HUES48 (cell line): ENCODE data around the gene RAB5B.

Experiments used
- H3K27ac ChIP-seq: one replicate; pipeline ENCODE4 v1.7.0; 2013; ENCODE audit warnings: low read depth, low read length, inconsistent platforms
- H3K27me3 ChIP-seq: 2 replicates; pipeline ENCODE4 v1.6.1; 2013; ENCODE audit warnings: mild to moderate bottlenecking, low read length; ENCODE audit not compliant: control insufficient read depth, insufficient read depth
- H3K36me3 ChIP-seq: 2 replicates; pipeline ENCODE4 v1.6.1; 2013; ENCODE audit warnings: low read length; ENCODE audit not compliant: control insufficient read depth, insufficient read depth
- H3K4me1 ChIP-seq: 2 replicates; pipeline ENCODE4 v1.6.1; 2013; ENCODE audit warnings: mild to moderate bottlenecking, low read length; ENCODE audit not compliant: control insufficient read depth, insufficient read depth
- H3K4me3 ChIP-seq: 2 replicates; pipeline ENCODE4 v1.5.1; 2013; ENCODE audit warnings: mild to moderate bottlenecking, low read depth, low read length
- H3K9ac ChIP-seq: 2 replicates; pipeline ENCODE4 v1.6.1; 2013; ENCODE audit warnings: mild to moderate bottlenecking, low read depth, low read length, moderate library complexity
- H3K9me3 ChIP-seq: 2 replicates; pipeline ENCODE4 v1.6.1; 2013; ENCODE audit warnings: low read length; ENCODE audit not compliant: control insufficient read depth, insufficient read depth

The RAB5B gene

DNA sequence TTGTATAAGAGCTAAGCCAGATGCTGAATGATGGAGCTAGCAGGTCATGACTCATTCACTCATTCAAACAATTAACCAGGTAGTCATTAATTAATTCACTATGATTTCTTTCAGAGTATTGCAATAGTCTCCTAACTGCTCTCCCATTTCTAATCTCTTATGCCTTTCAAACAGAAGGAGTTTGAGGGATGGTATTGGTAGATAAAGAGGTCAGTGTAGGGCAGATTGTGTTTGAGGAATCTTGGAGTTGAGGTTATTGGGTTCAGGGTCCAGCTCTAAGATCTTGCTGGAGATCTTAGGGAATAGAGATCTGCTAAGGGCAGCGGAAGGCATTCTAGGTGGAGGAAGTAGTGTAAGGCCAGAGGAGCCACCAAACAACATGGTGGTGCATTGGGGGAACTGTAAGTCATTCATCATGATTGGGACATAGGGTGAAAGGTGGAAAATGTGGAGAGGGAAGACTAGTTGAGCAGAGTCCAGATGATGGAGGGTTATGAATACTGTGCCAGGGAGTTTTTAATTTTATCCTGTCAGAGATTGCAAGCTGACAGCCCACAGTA lies 31.2 kb upstream of the RAB5B start:
- no peak overlapping the region for H3K4me3 ChIP-seq
- H3K27ac ChIP-seq = no peak overlapping the region
- no peaks in the 10 kb centered on the region for H3K27me3 ChIP-seq
- no peak overlapping the region for H3K9ac ChIP-seq
- H3K36me3 ChIP-seq = no peaks in the 10 kb centered on the region
- no peaks in the 10 kb centered on the region for H3K9me3 ChIP-seq
- H3K4me1 ChIP-seq = peaks cover 3% of the 10 kb centered on the region; the same call in 1 of the 2 replicates

DNA sequence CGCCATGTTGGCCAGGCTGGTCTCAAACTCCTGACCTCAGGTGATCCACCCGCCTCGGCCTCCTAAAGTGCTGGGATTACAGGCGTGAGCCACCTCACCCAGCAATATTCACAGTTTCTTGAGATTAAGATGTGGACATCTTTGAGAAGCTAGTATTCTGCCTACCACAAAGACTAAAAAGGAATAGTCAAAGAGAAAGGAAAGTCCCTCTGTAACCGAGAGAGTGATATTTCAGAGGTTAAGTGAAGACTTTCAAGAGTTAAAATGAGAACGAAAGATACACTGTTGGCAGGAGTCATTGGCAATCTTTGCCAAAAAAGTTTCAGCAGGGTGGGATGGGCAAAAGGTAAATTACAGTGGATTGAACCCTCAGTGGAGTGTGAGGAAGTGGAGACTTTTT lies 27.3 kb upstream of the RAB5B start:
- Histone ChIP-seq H3K9ac (no peak overlapping the region), H3K36me3 (no peaks in the 10 kb centered on the region), H3K4me3 (no peak overlapping the region)

DNA sequence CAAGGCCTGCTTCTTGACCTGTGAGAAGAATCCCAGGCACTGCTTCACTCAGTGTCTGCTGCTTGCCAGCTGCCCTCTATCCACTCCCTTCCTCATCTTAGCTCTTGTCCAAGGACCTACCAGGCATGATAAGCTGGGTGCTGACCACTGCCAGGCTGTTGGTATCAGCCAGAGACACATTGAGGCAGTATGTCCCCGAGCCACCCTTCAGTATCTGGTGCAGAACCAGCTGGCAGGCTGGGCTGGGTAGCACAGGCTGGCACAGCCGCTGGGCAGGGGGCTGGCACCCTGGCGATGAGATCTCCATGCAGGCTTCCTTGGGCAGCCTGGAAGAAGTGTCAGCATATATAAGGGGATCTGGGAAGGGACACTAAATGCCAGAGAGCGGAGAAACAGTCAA lies 18.5 kb upstream of the RAB5B start:
- Histone ChIP-seq H3K9ac (no peak overlapping the region), H3K36me3 (peaks cover 63% of the 10 kb centered on the region), H3K4me1 (no peaks in the 10 kb centered on the region), H3K9me3 (no peaks in the 10 kb centered on the region), H3K27ac (no peak overlapping the region), H3K27me3 (no peaks in the 10 kb centered on the region), H3K4me3 (no peak overlapping the region)

More for the DNA sequence above, 27.3 kb upstream of the RAB5B start:
- Histone ChIP-seq H3K4me1 (no peaks in the 10 kb centered on the region), H3K9me3 (no peaks in the 10 kb centered on the region), H3K27ac (no peak overlapping the region), H3K27me3 (no peaks in the 10 kb centered on the region)

DNA sequence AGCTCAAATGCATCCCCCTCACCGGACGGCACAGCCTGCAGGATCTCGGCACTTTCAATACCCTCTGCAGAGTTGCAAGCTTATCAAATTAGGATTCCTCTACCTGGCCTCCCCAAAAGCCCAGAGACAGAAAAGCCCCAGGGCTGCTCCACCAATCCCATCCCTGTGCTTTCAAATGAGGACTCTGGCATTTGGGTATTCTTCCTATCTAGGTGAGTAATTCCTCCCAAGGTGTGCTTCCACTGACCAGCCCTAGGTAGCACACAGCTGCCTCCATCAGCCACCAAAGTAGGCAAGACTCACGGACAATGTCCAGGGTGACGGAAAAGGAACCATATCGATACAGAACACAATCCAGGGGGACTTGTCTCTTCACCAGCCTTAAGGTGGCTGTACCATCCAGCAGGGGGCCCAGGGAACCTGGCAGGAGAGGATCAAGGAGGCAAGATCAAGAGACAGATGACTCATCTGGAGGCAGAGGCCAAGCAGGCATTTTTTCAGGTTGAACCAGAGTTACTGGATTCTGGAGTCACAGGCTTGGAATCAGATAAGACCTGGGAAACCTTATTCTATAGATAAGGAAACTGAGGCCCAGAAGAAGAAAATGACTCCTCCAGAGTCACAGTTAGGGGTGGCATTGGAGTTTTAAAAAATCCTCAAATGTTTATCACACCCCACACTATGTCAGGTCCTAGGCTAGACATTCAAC lies 17.9 kb upstream of the RAB5B start:
- Histone ChIP-seq H3K36me3 (peaks cover 63% of the 10 kb centered on the region), H3K4me1 (no peaks in the 10 kb centered on the region), H3K27me3 (no peaks in the 10 kb centered on the region), H3K9me3 (no peaks in the 10 kb centered on the region), H3K9ac (no peak overlapping the region), H3K27ac (no peak overlapping the region), H3K4me3 (no peak overlapping the region)

DNA sequence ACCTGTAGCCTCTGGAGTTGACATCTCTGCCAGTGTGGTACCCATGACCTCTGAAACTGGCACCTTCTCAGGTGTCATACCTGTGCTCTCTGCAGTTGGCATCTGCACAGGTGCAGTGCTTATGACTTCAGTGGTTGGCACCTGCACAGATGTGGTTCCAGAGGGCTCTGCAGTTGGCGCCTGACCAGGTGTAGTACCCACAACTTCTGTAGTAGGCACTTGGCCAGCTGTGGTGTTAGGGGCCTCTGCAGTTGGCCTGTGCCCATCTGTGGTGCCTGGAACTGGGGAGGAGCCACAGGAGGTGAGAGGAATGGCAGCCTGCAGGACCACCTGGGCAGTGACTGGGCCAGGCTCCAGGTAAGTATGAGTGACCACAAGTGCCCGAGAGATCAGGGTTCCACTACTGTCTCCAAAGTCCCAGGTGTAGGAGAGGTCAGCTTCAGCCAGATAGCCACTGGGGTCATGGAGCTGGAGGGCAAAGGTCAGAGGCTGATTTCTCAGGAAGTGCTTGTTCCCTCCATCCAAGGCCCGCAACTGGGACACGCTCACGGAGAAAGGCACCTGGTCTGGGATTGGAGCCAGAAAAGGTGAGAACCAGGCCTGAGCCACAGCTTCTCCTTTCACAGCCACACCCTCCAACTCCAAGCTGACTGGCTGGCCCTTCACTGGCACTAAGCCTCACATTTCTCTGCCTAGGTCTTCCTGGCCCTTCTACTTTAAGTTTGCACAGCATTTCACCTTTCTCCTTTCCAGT lies 16.6 kb upstream of the RAB5B start:
- H3K9ac ChIP-seq = no peak overlapping the region
- peaks cover 61% of the 10 kb centered on the region for H3K36me3 ChIP-seq
- no peaks in the 10 kb centered on the region for H3K4me1 ChIP-seq
- no peak overlapping the region for H3K27ac ChIP-seq
- no peak overlapping the region for H3K4me3 ChIP-seq
- H3K9me3 ChIP-seq = no peaks in the 10 kb centered on the region
- H3K27me3 ChIP-seq = no peaks in the 10 kb centered on the region

DNA sequence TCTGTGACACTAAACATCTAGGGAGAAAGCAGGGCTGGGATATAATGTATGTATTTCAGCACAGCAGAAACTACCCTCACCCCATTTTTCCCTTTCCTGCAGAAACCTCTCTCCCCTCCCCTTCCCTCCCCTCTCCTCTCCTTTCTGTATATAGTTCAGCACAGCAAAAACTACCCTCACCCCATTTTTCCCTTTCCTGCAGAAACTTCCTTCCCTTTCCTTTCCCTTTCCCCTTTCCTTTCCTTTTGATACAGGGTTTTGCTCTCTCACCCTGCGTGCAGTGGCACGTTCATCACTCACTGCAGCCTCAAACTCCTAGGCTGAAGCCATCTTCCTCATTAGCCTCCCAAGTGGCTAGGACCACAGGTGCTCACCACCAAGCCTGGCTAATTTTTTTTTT lies 10.1 kb upstream of the RAB5B start:
- no peak overlapping the region for H3K27ac ChIP-seq
- no peak overlapping the region for H3K4me3 ChIP-seq
- no peaks in the 10 kb centered on the region for H3K9me3 ChIP-seq
- H3K4me1 ChIP-seq = peaks cover 16% of the 10 kb centered on the region
- H3K36me3 ChIP-seq = peaks cover 14% of the 10 kb centered on the region
- H3K27me3 ChIP-seq = no peaks in the 10 kb centered on the region
- no peak overlapping the region for H3K9ac ChIP-seq

DNA sequence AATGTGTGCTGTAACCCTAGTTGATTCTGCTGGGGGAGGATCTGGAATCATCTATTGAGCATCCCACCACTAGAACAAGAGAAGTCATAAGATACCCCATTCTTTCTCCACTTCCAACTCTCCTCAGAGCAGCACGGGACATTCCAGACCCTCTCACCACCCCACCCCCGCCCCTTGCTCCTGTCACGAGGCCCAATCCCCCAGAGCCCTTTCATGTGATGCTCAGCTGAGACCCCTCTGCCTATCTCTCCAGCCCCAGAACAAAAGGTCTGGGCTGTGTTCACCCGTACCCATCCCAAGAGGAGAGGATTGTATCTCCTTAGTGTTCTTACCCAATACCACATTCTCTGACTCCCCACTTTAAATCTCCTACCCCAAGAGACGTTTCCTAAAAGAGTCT lies 8.6 kb upstream of the RAB5B start:
- H3K9me3 ChIP-seq = no peaks in the 10 kb centered on the region
- peaks cover 16% of the 10 kb centered on the region for H3K4me1 ChIP-seq
- no peak overlapping the region for H3K9ac ChIP-seq
- peaks cover 27% of the 10 kb centered on the region for H3K36me3 ChIP-seq
- peak overlapping the region; percentile 92 for H3K27ac ChIP-seq
- H3K4me3 ChIP-seq = peak overlapping the region; percentile 93
- H3K27me3 ChIP-seq = no peaks in the 10 kb centered on the region

DNA sequence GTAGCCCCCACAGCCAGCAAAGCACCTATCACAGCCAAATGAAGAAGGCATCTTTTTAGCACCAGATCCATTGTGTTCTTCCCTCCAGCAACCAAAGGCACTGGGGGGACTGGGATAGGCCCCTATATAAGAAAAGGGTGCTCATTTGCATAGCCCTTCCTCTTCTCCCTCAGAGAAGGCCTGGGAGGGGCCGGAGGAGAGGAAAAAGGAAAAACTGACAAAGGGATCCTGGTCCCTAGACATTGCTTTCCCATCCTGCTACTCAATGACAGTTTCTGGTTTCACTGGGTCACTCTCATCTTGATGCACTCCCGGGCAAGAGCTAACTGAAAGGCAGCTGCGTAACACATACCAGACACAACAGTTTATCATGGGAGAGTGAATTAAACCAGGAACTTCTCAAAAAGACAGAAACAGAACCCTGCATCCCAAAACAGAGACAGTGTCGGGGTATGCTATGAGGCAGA lies 7.9 kb upstream of the RAB5B start, which contains the start of gene PMEL:
Gene PMEL (minus strand): TSS at position 102 of the 467 bp plus-strand sequence. CDS start 31 bp downstream, at position 71.
- H3K36me3 ChIP-seq = peaks cover 34% of the 10 kb centered on the region
- H3K27me3 ChIP-seq = no peaks in the 10 kb centered on the region

DNA sequence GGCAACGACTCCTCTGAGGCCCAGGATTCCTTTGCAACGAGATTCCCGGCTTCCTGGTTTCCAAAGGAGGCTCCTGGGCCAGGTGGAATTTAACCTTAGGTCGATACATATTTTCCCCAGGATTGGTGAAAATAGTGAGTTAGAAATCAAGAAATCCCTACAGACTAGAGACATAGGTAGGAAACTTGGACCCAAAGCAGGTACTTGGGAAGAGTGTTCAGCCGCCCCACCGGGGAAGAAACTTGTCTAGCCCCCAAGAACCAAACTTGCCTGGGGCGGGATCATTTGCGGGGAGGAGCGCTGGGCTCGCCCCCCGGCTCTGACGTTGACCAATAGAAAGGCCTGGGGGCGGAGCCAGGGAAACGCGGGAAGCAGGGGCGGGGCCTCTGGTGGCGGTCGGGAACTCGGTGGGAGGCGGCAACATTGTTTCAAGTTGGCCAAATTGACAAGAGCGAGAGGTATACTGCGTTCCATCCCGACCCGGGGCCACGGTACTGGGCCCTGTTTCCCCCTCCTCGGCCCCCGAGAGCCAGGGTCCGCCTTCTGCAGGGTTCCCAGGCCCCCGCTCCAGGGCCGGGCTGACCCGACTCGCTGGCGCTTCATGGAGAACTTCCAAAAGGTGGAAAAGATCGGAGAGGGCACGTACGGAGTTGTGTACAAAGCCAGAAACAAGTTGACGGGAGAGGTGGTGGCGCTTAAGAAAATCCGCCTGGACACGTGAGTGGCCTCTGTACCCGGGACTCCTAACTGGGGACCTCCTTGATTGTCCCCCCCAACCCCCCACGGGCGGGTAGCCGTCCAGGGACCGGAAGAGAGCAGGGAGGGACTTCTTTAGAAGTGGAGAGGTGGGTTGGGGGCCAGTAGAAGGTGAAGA lies 7.2 kb upstream of the RAB5B start, which contains the start of gene CDK2:
Gene CDK2 (plus strand): TSS at position 423 of the 874 bp plus-strand sequence. CDS start 179 bp downstream, at position 602.
- Histone ChIP-seq H3K27me3 (no peaks in the 10 kb centered on the region), H3K36me3 (peaks cover 36% of the 10 kb centered on the region), H3K27ac (peak within 1 kb of the TSS; percentile 92), H3K4me1 (peaks cover 16% of the 10 kb centered on the region), H3K9ac (peak within 1 kb of the TSS; percentile 79), H3K4me3 (peak within 1 kb of the TSS; percentile 93), H3K9me3 (no peaks in the 10 kb centered on the region)

More for the DNA sequence above, 7.9 kb upstream of the RAB5B start, which contains the start of gene PMEL:
- Histone ChIP-seq H3K9me3 (no peaks in the 10 kb centered on the region), H3K4me3 (peak within 1 kb of the TSS; percentile 93), H3K27ac (peak within 1 kb of the TSS; percentile 92), H3K9ac (peak within 1 kb of the TSS; percentile 79), H3K4me1 (peaks cover 16% of the 10 kb centered on the region)

DNA sequence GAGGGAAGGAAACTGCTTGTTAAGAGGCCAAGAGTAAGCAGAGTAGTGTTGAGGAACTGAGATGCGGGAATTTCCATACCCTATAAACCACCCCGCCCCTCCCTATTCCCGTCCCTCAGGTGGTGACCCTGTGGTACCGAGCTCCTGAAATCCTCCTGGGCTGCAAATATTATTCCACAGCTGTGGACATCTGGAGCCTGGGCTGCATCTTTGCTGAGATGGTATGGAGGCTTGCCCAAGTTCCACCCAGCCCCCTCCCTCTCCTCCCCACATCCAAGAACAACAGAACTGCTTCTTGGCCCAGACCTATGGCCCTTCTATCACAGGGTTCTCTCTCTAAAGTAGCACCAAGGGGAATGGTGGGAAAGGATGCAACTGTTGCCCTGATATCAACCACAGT lies 4.5 kb upstream of the RAB5B start:
- no peak overlapping the region for H3K4me3 ChIP-seq
- peaks cover 23% of the 10 kb centered on the region for H3K4me1 ChIP-seq
- H3K36me3 ChIP-seq = peaks cover 46% of the 10 kb centered on the region
- H3K9me3 ChIP-seq = no peaks in the 10 kb centered on the region
- H3K9ac ChIP-seq = no peak overlapping the region
- H3K27ac ChIP-seq = no peak overlapping the region
- no peaks in the 10 kb centered on the region for H3K27me3 ChIP-seq
